Activated effector memory CD4-positive, alpha-beta T cell treated with Interleukin-2 at 50 U/mL for 16 hours (primary cell): ENCODE data around the gene LRRC47.
"Not testable (repeated sequence)": the region's sequence is repeated elsewhere in the genome, so short reads cannot be mapped to it uniquely, and the experiment has no call there.

Experiments
- DNase-seq: peaks from one replicate; pipeline ENCODE4 v3.0.0-alpha.2; 2020

Gene LRRC47

DNA sequence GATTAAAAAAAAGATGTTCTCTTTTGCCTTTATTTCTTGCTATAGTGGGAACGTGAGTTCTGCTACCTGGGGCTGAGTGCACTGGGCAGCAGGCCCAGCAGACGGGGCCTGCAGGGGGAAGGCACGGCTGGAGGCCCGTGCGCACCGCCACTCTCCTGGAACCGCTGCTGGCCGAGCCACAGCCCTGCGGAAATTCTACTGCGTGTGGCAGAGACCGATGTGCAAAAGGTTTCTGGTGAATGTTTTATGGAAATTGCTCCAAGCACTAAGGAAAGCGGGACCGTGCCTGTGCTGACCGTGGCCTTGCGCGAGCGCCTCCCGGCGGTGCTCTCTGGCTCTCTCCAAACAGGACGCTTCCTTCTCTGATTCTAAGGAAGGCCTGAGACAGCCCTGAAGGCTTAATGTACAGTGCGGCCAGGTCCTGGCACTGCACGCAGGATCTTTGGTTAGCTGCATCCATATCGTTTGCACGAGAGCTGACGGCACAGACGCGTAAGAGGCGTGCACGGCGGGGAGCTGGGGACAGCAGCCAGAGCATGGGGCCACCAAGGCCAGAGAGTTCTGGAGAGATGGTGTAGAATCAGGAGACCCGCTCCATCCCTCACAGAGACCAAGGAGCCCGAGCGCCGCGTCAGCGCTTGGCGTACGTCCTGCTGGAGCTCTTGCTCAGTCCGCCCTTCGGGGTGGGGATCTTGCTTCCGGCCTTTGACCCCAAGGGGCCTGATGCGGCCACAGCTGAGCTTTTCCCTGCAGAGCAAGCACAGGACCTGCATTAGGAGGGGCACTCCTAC, 18.7 kb upstream of the LRRC47 start:
- DNase-seq = no peak

DNA sequence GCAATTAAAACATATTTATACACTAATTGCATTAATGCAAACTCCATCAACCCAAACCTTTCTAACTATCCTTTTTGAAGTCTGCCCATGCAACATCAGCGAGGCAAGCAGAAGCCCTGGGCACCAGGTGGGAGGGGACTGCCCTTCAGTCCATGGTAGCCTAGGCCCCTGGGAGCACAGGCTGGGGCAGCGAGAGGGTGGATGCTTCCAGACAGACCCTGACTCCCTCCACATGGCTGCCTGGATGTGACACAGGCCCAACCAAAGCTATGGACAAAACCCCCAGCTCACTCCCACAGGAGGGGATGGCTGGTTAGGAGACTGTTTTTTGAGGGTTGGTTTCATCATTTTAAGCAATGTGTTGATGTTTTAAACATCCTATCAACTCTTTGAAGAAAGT, 17.8 kb upstream of the LRRC47 start:
- DNase-seq = no peak

DNA sequence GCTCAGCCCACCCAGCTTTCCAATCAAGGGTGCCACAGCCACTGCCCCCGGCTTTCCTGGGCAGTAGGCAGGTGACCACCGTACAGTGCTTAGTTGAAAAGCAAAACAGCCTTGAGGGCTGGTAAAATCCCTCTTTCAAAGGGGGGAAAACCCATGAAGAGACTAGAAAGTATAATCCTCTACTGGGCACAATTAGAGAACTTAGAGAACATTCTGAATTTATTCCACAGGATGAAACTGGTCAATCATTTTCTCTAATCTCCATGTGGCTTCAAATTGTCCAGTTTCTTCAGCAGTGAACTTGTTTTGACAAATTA, 15.3 kb upstream of the LRRC47 start:
- no peak for DNase-seq

DNA sequence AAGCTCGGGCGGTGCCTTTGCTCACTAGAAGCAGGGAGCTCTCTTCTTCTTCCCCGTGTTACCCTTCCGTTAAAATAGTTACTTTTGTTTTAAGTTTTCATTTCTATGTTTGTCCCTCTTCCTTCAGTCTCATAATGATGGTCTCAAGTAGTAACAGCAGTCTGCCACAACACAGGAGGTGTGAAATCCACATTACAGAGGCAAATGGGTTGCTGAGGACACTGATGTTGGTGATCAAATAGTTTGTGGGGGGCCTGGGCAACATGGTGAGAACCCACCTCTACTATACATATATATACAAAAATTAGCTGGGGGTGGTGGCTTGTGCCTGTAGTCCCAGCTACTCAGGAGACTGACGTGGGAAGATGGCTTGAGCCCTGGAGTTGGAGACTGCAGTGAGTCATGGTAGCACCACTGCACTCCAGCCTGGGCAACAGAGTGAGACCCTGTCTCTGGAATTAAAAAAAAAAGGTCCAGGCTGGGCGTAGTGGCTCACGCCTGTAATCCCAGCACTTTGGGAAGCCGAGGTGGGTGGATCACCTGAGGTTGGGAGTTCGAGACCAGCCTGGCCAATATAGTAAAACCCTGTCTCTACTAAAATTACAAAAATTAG, 14.0 kb upstream of the LRRC47 start:
- DNase-seq = not testable (repeated sequence)

DNA sequence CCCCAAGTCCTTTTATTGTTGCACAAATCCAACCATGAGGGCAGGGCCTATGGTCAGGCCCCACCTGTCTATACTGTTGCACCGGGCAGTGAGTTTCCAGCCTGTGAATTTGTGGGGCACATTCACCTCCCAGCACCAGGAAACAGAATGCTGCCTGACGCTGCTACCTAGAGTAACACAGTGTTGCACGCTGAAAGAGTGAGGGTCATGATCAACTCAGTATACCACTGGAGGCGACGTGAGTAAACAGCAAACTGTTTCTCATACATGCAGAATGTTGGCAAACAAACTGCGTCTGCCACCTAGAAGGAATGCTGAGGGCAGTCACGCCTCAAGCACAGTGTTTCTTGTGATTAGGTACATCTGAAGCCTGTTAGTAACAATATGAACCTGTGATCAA, 13.4 kb upstream of the LRRC47 start:
- no peak for DNase-seq

DNA sequence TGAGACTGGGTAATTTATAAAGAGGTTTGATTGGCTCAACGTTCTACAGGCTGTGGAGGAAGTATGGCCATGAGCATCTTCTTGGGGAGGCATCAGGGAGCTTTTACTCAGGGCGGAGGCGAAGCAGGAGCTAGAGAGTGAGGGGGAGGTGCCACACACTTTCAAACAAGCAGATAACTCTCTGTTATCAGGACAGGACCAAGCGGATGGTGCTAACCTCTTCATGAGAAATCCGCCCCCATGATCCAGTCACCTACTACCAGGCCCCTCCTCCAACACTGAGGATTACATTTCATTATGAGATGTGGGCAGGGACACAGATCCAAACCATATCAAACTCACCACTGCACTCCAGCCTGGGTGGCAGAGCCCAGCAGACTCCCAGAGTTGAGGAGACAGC, 11.5 kb upstream of the LRRC47 start:
- DNase-seq = no peak

DNA sequence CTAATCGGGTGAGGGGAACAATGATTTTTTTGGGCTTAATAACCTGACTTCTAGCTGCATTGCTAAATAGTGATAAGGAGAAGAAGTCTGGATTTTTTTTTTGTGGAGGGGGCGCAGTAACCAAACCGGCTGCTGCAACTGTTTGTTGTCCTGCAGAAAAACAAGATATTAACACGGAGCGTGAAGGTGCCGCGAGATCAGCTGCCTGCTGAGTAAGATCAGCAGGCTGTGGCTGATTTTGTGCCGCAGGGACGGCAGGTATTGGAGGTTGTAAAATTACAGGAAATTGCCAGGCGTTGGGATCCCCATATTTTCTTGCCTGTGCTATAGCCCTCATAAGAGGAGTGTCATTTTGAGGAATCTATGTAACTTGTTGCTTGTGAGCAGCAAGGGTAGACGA, 8.7 kb upstream of the LRRC47 start:
- no peak for DNase-seq

DNA sequence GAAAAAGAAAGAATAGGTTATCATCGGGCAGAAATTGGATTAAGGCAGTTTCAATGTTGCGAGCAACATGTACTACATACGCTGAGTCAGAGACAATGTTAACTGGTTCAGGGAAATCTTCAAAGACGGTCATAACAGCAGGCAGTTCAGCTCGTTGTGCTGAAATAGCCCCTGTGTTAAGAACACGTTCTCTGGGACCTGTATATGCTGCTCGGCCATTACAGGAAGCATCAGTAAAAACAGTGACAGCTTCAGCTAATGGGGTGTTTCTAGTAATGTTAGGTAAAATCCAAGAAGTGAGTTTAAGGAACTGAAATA, 8.3 kb upstream of the LRRC47 start:
- not testable (repeated sequence) for DNase-seq

DNA sequence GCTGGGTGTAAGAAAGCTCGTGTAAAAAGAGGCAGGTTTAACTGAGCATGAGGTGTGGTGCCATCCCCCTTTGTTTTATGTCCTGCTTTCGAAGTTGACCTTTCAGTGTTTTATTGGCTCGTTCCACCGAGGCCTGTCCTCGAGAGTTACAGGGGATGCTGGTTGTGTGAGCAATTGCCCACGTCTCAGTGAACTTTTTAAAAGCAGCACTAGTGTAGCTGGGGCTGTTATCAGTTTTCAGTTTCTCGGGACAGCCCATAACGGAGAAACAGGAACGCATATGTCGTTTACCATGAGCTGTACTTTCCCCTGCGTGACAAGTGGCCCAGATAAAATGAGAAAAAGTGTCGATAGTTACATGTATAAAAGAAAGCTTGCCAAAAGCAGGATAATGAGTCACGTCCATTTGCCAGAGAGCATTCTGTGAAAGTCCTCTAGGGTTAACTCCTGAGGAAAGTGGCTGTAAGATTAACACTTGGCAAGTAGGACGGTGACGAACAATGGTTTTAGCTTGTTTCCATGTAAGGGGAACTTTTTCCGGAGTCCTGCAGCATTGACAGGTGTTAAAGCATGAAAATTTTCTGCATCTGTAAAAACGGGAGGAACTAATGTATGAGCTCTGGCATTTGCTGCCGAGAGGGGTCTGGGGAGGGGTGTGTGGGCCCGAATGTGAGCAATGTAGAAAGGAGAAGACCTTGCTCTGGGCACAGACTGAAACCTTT, 7.8 kb upstream of the LRRC47 start:
- no peak for DNase-seq

DNA sequence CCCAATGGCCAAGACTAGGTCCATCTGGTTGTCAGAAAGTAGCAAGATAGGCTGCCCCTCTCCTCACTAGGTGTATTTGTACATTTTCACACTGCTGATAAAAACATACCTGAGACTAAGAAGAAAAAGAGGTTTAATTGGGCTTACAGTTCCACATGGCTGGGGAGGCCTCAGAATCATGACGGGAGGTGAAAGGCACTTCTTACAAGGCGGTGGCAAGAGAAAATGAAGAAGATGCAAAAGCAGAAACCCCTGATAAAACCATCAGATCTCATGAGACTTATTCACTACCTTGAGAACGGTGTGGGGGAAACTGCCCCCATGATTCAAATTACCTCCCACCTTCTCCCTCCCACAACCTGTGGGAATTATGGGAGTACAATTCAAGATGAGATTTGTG, 4.5 kb upstream of the LRRC47 start:
- DNase-seq = not testable (repeated sequence)

DNA sequence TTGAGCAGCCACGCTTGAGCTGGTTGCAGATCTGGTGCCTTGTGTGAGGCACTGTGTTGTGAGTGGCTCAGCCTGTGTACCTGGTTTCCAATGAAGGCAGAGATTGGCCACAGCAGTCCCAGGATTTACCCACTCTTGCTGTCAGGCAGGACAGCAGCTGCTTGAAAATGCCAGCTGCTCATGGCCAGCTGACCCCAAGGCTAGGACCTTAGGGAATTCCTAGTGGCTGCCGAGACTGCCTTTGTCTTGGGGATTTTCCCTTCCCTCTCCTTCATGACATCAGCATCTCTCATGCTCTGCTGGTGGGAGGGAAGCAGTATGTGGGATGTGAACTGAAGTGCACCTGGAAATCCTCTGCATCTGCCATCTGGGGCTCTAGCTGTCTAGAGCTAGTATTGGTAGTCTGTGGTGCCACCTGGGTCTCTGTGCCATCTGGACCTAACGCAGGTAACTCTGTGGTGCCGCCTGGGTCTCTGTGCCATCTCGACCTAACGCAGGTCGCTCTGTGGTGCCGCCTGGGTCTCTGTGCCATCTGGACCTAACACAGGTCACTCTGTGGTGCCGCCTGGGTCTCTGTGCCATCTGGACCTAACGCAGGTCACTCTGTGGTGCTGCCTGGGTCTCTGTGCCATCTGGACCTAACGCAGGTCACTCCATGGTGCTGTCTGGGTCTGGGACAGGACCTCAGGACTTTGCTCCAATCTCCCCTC, 3.8 kb upstream of the LRRC47 start:
- DNase-seq = no peak

DNA sequence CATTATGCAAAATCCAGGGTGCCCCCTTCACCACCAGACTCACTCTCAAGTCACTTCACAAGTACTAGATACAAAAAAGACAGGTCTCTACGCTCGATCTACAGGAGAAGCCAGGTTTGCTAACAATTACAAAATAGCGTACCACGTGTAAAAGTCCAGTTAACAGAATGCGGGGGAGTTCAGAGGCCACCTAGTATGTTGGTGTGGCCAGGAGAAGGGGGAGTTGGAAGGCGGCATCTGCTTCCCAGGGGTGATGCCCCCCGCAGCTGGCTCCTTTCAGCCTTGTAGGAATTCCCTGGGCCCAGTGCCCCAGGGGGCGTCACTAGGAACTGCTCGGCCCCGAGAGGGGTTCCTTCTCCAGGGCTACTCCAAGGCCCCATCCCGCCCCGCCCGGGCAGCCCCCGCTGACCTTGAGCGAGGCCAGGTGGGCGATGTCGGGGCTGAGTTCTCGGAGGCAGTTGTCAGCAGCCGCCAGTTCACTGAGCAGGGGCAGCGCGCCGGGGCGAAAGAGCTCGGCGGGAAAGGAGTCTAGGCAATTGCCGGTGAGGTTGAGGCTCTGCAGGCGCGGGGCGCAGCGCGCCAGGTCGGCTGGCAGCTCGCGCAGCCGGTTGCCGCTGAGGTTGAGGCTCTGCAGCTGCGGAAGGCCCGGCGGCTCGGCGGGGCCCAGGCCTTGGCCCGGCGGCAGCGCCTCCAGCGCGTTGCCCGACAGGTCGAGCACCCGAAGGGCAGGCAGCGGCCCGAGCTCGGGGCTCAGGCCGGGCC, 664 bp downstream of the LRRC47 start:
- no peak for DNase-seq

DNA sequence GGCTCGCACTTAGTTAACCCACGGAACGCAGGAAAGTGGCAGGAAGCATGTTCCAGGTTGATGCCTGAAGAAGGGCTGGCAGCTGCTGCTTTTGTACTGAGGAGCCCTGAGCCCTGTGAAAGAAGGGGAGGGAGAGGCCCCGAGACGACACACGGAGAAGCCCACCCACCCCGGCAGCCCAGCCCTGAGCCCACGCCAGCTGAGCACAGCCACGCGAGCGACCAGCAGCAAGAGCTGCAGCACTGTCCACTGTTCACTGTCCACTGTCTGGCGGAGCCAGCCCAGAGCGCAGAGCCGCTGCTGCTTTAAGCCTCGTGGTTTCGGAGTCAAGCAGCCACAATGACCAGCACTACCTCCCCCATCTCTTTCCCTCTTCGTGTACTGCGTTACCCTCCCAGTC, 5.3 kb downstream of the LRRC47 start:
- no peak for DNase-seq

DNA sequence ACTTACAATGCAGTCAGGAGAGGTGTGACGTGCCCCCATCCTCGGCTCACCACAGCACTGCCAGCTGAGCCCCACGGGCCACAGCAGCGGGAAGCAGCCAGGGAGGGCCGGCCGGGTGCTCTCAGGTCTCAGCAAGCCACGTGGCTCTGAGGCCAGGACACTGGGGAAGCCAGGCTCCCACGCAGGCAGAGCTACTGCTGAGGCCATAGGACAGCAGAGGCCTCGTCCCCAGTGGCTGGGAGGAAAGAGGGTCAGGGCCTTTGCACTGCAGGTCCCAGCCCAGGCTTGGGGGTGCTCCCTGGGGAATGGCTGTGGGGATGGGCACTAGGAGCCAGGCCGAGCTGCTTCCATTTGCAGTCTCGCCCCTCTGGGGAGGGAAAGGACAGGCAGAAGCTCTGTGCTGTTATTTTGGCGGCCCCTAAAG, 5.8 kb downstream of the LRRC47 start:
- no peak for DNase-seq

DNA sequence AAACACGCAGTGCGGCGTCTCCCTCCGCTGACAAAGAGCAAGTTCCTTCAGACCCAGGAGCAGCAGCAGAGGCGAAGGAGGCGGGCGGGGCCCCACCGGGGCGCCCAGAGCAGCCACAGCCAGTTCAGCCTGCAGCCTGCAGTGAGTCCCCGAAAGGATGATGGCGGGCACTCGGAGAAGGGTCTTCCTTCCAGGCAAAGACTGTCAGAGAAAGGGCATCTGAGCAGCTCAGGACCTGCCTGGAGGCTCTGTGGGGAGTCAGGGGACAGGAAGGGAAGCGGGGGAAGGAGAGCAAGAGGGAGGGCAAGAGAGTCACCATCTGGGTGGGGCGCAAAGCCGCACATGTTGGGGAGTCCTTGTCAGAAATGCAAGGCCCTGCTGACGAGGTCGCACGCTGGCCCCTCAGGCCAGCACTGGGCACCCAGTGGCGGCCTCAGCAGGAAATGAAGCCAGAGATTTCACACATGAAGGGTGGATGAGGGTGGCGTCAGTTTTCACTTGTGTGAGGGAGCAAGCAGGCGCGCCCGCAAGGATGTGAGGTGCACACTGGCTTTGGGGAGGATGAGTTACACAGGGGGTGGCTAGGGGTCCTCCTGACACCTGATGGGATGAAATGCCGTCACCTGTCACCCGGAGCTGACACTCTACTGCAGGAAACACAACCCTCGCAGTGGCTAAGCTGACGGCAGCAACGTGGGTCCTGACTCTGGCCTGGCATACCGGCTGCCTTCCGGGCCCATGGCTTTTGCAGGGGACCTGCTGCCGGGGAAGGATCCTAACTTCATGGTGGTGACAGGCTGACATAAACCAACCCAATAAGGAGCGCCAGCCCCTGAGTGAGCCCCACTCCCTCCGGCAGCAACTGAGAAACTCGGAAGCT, 6.6 kb downstream of the LRRC47 start:
- DNase-seq = no peak

DNA sequence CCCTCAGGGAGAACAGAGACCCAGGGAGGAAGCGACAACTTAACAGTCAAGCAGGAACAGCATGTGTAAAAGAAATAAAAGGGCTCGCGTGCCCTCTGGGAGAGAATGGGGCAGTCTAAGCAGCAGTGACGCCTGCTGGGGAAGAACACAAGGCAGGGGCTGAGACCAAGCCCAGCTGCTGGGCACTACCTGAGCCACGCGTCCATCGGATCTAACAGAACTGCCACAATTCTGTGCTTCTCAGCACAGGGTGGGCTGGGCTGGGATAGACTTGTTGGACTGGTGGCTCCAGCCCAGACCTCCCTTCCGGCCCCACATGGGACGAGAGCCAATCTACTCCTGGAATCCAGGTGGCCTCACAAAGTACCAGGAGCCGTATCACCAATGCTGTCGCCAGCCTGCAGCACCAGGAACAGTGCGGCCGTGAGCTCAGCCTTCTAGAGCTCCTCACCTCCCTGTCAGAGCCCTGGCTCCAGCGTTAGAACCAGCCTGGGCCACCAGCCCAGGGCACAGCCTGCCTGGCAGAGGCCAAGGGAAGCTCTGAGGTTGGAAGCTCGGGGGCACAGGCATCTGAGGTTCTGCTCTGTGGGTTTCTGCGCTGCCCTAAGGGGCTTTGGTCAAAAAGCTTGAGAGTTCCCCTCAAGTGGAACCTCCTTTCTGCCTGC, 7.4 kb downstream of the LRRC47 start:
- no peak for DNase-seq

DNA sequence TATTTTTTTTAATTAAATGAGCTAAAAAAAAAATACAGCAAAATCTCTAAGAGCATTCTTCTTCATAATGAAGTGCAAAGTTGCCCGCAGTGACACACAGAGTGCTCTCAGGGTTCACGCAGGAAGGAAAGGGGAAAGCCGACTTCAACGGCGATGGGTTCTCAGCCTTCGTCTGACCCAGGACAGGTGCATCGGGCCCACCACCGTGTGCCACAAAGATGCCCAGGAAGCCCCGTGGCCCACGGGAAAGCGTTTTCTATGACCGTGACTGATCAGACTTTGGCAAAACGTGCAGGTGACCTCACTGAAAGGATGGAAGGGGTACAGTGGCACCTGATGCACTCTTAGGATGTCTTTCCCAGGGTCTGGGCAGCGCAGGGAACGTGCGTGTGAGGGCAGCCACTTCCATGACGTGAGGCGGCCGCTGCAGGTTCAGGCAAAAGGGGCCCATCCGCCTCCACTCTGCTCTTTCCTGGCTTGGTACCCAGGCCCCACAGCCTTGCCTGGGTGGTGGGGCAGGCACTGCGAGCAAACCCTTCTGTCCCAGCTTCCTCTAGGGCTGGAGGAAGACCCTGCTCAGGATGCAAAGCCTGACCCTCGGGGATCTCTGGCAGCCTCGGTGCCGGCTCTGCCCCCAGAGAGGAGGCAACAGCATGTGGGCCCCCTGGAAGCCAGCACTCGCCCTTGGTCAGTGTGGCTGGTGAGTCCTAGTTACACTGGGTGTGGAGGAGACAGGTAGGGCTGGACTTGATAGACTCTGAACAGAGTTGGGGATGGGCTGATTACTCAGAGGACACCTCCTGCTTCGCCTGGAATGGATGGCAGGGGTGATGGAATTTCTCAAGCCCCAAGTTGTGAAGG, 8.3 kb downstream of the LRRC47 start:
- DNase-seq = no peak

DNA sequence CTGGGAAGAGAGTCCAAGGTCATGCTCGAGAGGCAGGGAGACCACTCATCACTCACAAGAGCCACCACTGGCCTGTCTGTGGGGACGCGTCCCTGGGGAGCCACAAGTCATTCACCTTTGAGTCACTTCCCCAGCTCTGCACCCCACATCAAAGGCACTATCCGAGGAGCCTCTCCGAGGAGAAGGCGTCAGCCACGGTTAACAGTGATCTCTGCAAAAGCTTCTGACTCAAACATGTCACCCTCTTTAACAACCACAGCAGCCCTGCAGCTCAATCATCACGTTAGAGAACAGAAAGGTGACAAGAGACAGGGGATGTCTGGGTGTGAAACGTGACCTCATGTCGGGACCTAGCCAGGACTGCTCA, 9.0 kb downstream of the LRRC47 start:
- peak; percentile 40 for DNase-seq

DNA sequence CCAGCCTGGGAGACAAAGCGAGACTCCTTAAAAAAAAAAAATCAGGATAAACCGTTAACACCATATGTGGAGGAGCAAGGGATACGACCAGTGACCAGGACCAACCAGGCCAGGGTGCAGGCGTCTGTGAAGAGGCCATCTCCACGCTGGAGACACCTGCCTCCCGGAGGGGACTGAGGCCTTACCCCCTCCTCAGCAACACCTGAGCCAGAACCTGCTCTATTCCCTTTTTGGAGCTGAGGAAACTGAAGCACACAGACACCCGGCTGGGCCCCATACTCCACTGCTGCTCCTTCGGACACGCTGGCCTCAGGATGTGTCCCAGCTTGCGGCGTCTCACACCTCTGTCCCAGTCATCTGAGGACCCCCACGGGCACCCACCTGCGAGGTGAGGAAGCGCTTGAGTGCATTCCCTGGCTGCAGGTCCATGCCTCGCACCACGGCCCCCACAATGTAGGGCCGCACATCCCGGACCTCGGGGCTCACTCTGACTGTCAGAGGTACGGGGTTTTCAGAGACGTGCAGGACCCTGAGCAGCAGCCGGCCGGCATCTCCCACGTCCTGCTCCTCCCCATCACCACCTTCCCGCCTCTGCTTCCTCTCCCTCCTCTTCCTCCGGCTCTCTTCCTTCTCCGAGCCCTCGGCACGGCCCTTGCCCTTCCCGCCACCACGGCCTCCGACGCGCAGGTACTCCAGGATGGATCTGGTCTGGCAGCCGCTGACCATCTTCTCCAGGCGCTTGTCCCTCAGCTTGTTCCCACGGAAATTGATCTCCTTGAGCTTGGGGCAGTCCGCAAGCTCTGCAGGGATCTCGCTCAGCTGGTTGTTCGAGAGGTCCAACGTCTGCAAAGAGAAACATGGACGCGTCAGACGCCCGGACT, 9.6 kb downstream of the LRRC47 start:
- DNase-seq = no peak
